Measurements from ENCODE around the gene MBD2.
"Not testable (repeated sequence)": the region's sequence is repeated elsewhere in the genome, so short reads cannot be mapped to it uniquely, and the experiment has no call there.

MBD2 gene

DNA sequence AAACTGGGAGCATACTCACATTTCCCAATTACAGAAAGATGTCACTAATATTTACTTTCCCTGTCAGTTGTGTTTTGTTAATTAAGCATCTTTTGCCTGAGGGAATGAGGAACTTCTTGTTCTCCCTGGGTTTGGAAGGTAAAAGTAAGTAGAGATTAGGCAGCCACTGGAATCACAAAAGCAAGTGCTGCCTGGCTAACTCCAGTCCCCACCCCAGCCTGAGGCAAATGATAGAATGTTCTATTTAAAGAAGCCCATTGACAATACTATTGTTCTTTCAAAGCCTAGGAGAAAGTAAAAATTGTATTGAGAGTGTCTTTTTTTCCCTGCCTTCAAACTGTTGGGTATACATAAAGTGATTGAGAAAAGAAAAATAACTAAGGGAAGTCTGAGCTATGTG is 93.8 kb downstream of the MBD2 start:
- H3K4me3 ChIP-seq (ENCODE audit: low read depth, low read length): no peak overlapping the region
- no peak for DNase-seq (ENCODE audit: low read depth)
- no peak for TF ChIP-seq CTCF (conservative IDR thresholded peaks at IDR 0.05; ENCODE audit: low read depth, low read length)

- no peak for DNase-seq (ENCODE audit: low read depth)
- no peak overlapping the region for H3K4me3 ChIP-seq (ENCODE audit: low read depth, low read length)
- no peak for TF ChIP-seq CTCF (conservative IDR thresholded peaks at IDR 0.05; ENCODE audit: low read depth, low read length)
These were observed 94.3 kb downstream of the MBD2 start for GRCh38 chr18:54130177-54130576.

GRCh38 chr18:54129448-54130067 is 94.9 kb downstream of the MBD2 start:
- DNase-seq (ENCODE audit: low read depth): no peak
- no peak for TF ChIP-seq CTCF (conservative IDR thresholded peaks at IDR 0.05; ENCODE audit: low read depth, low read length)
- H3K4me3 ChIP-seq (ENCODE audit: low read depth, low read length): no peak overlapping the region

DNA sequence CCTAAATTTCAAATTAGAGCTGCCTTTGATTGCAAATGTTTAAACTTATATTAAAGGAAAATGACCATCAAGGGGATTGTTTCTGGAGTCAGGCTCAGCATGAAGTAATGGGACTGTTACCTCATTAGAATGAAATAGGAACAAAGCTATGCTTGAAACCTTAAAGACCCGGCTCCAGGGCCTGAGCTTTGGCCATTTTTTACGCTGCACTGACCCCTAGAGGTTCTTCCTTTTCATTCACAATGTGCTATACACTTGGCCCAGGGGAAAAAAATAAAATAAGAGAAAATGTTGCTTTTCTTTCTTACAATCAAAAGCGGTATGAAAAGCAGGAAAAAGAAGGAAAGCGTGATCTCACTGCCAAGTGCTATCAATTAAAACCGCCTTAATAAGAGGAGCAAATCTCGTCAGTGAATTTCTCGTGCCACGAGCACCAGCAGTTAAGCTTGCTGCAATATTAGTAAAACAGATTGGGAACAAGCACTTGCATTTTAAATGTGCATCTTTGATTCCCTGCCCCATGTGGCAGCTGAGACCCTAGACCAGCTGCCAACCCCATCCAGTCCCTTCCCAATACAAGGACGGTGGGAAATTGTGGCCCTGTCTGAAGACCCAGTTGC is 96.6 kb downstream of the MBD2 start:
- TF ChIP-seq CTCF (conservative IDR thresholded peaks at IDR 0.05; ENCODE audit: low read depth, low read length): peak; percentile 78
- DNase-seq (ENCODE audit: low read depth): peak; percentile 80
- no peak overlapping the region for H3K4me3 ChIP-seq (ENCODE audit: low read depth, low read length)

DNA sequence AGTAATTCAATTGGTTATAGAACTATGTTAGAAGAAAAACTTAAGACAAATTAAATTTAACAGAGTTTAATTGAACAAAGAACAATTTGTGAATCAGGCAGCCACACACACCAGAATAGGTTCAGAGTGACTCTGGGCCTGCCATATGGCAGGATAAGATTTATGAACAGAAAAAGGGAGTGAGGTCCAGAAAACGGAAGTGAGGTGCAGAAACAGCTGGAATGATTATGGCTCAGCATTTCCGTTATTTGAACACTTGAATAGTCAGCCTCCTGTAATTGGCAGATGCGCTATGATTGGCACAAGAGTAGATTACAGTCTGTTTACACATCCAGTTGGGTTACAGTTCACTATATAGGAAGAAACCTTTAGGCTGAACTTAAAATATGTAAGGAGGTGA is 99.0 kb downstream of the MBD2 start:
- no peak overlapping the region for H3K4me3 ChIP-seq (ENCODE audit: low read depth, low read length)
- no peak for TF ChIP-seq CTCF (conservative IDR thresholded peaks at IDR 0.05; ENCODE audit: low read depth, low read length)
- DNase-seq (ENCODE audit: low read depth): no peak

GRCh38 chr18:54123720-54124440 is 100.6 kb downstream of the MBD2 start:
- not testable (repeated sequence) for H3K4me3 ChIP-seq (ENCODE audit: low read depth, low read length)
- peak; percentile 36 for DNase-seq (ENCODE audit: low read depth)

DNA sequence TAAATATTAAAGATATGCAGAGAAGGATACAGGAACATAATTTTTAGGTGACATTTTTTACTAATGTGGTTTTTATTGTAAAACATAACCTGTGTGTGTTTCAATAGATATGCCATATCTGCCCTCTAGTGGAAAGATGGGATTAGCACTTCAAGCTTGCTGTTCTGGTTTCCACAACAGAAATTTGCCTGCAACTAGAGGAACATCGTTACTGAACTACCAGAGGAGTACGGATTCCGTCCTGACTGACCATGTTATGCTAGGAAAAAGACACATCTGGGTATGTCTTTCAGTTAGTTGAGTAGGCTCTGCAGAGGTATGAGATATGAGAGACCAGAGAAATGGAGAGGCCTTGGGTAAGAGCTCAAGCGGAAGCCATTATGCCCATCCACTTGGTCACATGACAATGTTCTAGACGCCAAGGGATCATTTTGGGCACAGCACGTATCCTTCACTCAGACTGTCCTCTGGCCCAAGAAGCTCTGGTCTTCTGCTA is 104.9 kb downstream of the MBD2 start:
- DNase-seq (ENCODE audit: low read depth): peak; percentile 87
- peak; percentile 79 for TF ChIP-seq CTCF (conservative IDR thresholded peaks at IDR 0.05; ENCODE audit: low read depth, low read length)
- H3K4me3 ChIP-seq (ENCODE audit: low read depth, low read length): no peak overlapping the region

Measured in choroid plexus epithelial cell (primary cell).